Pancreas (tissue), 10 donors: ENCODE measurements around the gene PEAK1. TPM values are rescaled to one million over a fixed set of nuclear protein-coding genes. Genes with fewer than 3 reads are reported as not detected.

ENCODE experiments used
- ATAC-seq, 4 donors: fragments of 200-7000 bp; cut with Tn5 transposase; one replicate each; pipeline versions ENCODE4 v1.8.0 to v1.9.1; 2020; ENCODE audit warnings: mild to moderate bottlenecking in 4 of 4, moderate library complexity in 4 of 4
- DNase-seq, 6 donors: peaks; one replicate each; pipeline ENCODE4 v3.0.0-alpha.2; 2020
- FAIRE-seq: peaks from 2 replicates; lab custom pipeline; 2012; peaks lifted over from hg19 to GRCh38; lab: Jason Lieb, UNC
- H3K27ac ChIP-seq, 4 donors: fragments of 200-600 bp; sonication (generic); 1 replicate in 3 of 4; 2 replicates in 1 of 4; pipeline versions ENCODE4 v1.5.0 to v1.8.0; 2020
- H3K27me3 ChIP-seq, 4 donors: fragments of 200-600 bp; one replicate each; pipeline ENCODE4 v1.8.0; 2021
- H3K36me3 ChIP-seq, 3 donors: fragments of 200-600 bp; sonication (generic) in 1 of 3; one replicate each; pipeline versions ENCODE4 v1.5.0 to v1.8.0; 2020 to 2021
- H3K4me1 ChIP-seq, 3 donors: fragments of 200-600 bp; one replicate each; pipeline ENCODE4 v1.8.0; 2021
- H3K4me3 ChIP-seq, 4 donors: fragments of 200-600 bp; sonication (generic) in 2 of 4; one replicate each; pipeline versions ENCODE4 v1.5.0 to v1.8.0; 2020 to 2021
- H3K9me3 ChIP-seq, 4 donors: fragments of 200-600 bp; one replicate each; pipeline ENCODE4 v1.8.0; 2021
- WGBS, 2 donors: extraction: QIAGEN DNeasy Blood & Tissue Kit; methylation state at CpG; one replicate each; pipeline ENCODE4 v1.1.7; 2013; 5-methylcytosine and 5-hydroxymethylcytosine counted together
- intact Hi-C, 3 donors: fragments of 100-400 bp; cut with DNase I; formaldehyde crosslinking; loops; one replicate each; pipeline versions ENCODE4 v1.11.1 to v1.14.2; 2022
- polyA plus RNA-seq, 2 donors: library from polyadenylated mRNA; stranded (reverse); fragments of 200-250 nt; gene quantifications; one replicate each; pipeline ENCODE4 v1.2.3, GENCODE V29; 2013
- total RNA-seq, 6 donors: library from RNA; stranded (reverse); fragmentation: NEBNext Ultra II Directional in 4 of 6; extraction: Animal tissue kit (Norgen Biotek cat#: 25700) in 4 of 6; gene quantifications; one replicate each; pipeline versions ENCODE4 v1.2.1 to v1.2.4, GENCODE V29; 2021 to 2023
- TF ChIP-seq, protein P1 (sequence below), 4 donors: fragments of 200-600 bp; sonication (generic) in 3 of 4; IDR thresholded peaks; one replicate each; pipeline versions ENCODE4 v1.5.0 to v1.8.0; 2021; ENCODE audit warnings: antibody characterized with exemption in 4 of 4
- donor health status: healthy with polysubstance abuse.
- donor health status: DM: no; HTN: no; CAD: no; lungs with moderate emphysema.
- donor health status: DM: no; HTN: no; CAD: no.
- donor health status: control.
- donor health status: control.
- donor health status: Bipolar disorder and iron deficiency.
- donor health status: DM: yes; HTN: yes; CAD: no.
- donor health status: DM: no; HTN: no; CAD: no.
- donor health status: DM: no; HTN: no; CAD: no.
- donor health status: DM: yes; HTN: yes; CAD: no.

Gene PEAK1
- total and polyA plus RNA-seq, 8 donors = 1.8 to 27.6 (median 12.1) TPM

DNA sequence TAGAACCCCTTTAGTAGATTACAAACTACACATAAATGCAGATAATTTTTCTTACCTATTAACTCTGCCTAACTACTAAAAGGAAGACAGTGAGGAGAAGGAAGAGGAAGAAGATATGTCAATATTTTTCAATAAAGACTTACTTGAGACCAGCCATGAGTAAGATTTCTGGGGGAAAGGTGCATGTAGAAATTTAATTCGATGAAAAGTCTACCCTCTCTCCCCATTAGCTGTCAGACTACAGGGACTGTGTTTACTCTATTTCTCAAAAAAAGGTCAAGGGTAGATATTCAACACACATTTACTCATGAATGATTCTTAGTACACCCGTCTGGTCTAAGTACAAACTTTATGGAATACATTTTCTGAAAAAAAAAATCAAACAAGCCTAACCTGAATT lies 355.8 kb downstream of the PEAK1 start:
- FAIRE-seq (no peak), DNase-seq (no peak), ATAC-seq (peak in 2 of 4 donors; percentile 19 to 21)
- TF ChIP-seq, protein P1, sequence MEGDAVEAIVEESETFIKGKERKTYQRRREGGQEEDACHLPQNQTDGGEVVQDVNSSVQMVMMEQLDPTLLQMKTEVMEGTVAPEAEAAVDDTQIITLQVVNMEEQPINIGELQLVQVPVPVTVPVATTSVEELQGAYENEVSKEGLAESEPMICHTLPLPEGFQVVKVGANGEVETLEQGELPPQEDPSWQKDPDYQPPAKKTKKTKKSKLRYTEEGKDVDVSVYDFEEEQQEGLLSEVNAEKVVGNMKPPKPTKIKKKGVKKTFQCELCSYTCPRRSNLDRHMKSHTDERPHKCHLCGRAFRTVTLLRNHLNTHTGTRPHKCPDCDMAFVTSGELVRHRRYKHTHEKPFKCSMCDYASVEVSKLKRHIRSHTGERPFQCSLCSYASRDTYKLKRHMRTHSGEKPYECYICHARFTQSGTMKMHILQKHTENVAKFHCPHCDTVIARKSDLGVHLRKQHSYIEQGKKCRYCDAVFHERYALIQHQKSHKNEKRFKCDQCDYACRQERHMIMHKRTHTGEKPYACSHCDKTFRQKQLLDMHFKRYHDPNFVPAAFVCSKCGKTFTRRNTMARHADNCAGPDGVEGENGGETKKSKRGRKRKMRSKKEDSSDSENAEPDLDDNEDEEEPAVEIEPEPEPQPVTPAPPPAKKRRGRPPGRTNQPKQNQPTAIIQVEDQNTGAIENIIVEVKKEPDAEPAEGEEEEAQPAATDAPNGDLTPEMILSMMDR (IDR thresholded peaks at IDR 0.05) = no peak
- WGBS, 2 donors = 17 to 23% methylated on average over 2 of the region's 2 CpGs
- Histone ChIP-seq H3K9me3 (no peaks in the 10 kb centered on the region), H3K36me3 (no peaks in the 10 kb centered on the region), H3K4me1 (peaks cover 52 to 69% (median 64%) of the 10 kb centered on the region in 3 donors), H3K27me3 (no peaks in the 10 kb centered on the region), H3K4me3 (no peak overlapping the region), H3K27ac (peak overlapping the region in 3 of 4 donors; percentile 22 to 56 (median 30))
- intact Hi-C loops = no loop called here

DNA sequence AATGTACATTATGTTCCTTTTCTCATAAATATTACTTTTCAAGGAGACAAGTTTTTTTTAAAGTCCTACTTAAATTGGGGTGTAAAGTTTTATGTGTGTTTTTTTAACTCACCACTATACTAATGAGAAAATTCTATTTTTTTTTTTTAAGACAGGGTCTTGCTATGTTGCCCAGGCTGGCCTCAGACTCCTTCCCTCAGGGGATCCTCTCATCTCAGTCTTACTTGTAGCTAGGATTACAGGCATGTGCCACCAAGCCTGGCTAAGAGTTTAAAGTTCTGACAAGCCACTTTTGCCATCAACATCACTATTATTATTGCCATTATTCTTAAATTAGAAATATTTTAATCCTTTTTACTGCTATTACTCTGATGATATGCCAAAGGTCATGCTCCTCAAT lies 356.7 kb downstream of the PEAK1 start:
- no peaks in the 10 kb centered on the region for H3K9me3 ChIP-seq
- peaks cover 48 to 63% (median 58%) of the 10 kb centered on the region in 3 donors for H3K4me1 ChIP-seq
- DNase-seq = no peak
- intact Hi-C loops = no loop called here
- FAIRE-seq = no peak
- no peak for ATAC-seq
- H3K27ac ChIP-seq = no peak overlapping the region
- no peaks in the 10 kb centered on the region for H3K36me3 ChIP-seq
- H3K27me3 ChIP-seq = no peaks in the 10 kb centered on the region
- H3K4me3 ChIP-seq = no peak overlapping the region
- TF ChIP-seq, protein P1 (IDR thresholded peaks at IDR 0.05) = no peak

DNA sequence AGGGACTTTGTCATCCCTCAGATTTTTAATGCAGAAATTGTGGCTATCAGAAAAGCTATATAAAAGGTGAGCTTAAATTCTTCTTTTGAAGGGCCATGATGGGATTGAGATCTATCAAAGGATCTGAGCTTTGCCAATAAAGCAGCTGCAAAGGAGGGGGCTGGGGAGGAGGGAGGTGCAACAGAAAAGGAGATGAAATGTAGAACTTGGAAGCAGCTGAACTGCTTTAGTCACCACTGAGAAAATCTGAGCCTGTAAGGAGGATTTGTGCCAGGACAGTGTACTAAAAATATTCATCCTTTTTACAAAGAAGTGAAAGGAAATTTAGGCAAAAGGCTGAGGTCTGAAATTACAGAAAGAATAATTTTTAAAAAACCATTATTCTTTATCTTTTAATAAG lies 359.4 kb downstream of the PEAK1 start:
- intact Hi-C loops = no loop called here
- H3K9me3 ChIP-seq = no peaks in the 10 kb centered on the region
- ATAC-seq (peak in 3 of 4 donors; percentile 40 to 51 (median 49)), DNase-seq (no peak), FAIRE-seq (no peak)
- TF ChIP-seq, protein P1 (IDR thresholded peaks at IDR 0.05) = no peak
- H3K27ac ChIP-seq = no peak overlapping the region
- H3K27me3 ChIP-seq = no peaks in the 10 kb centered on the region
- H3K4me3 ChIP-seq = no peak overlapping the region
- H3K4me1 ChIP-seq = peaks cover 34 to 38% (median 37%) of the 10 kb centered on the region in 3 donors
- H3K36me3 ChIP-seq = no peaks in the 10 kb centered on the region

DNA sequence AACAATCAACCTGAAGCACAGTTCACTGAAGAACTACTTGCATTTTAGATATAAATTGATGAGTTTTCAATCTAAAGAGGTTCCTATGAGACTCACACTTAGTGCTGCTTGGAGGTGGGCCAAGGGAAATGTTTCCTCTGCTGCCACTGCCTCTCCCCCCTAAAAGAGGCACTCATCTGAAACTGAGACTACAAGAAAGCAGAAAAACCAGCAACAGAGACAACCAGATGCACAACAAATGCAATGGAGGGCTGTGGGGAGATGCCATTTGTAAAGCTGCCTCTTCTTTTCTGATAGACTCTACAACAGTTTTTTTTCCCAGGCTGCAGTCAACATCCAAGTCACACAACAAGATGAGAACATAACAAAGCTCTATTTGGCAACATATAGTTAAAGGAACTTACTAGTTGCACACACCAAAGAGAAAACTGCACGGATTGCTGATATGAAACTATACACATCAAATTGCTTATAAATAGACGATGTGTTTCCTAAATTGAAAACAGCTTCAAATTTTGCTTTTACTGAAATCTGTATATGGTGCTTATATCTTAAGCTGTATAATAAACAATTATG lies 360.0 kb downstream of the PEAK1 start:
- Histone ChIP-seq H3K4me1 (peaks cover 34 to 39% (median 37%) of the 10 kb centered on the region in 3 donors), H3K27me3 (no peaks in the 10 kb centered on the region), H3K4me3 (no peak overlapping the region), H3K9me3 (no peaks in the 10 kb centered on the region), H3K27ac (no peak overlapping the region), H3K36me3 (no peaks in the 10 kb centered on the region)
- DNase-seq (no peak), FAIRE-seq (no peak), ATAC-seq (no peak)
- WGBS, 2 donors = 37 to 47% methylated on average over 2 of the region's 2 CpGs
- intact Hi-C loops = no loop called here
- TF ChIP-seq, protein P1 (IDR thresholded peaks at IDR 0.05) = no peak

DNA sequence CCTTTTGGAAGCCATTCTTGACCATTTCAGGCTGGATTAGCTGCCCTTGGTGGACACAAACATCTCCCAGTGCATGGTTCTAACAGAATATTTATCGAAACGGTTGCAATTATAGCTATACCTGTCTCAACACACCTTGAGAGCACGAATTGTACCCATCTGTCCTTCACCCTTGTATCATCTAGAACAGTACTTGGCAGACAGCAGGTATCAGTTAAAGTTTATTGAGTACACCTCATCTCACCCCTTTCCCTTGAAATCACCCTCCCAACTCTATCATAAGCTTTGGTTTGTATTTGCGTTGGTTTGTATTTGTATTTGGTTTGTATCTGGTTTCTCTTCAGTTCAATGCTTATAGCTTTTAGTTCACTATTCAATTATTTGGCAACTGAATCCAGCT lies 361.4 kb downstream of the PEAK1 start:
- WGBS, 2 donors = 77 to 82% methylated on average over 4 of the region's 4 CpGs

More for the DNA sequence above, 361.4 kb downstream of the PEAK1 start:
- TF ChIP-seq, protein P1 (IDR thresholded peaks at IDR 0.05) = no peak
- peaks cover 24 to 28% (median 26%) of the 10 kb centered on the region in 3 donors for H3K4me1 ChIP-seq
- H3K27ac ChIP-seq = no peak overlapping the region
- DNase-seq (no peak), ATAC-seq (no peak), FAIRE-seq (no peak)
- intact Hi-C loops = no loop called here
- H3K9me3 ChIP-seq = no peaks in the 10 kb centered on the region
- no peaks in the 10 kb centered on the region for H3K27me3 ChIP-seq
- no peaks in the 10 kb centered on the region for H3K36me3 ChIP-seq
- no peak overlapping the region for H3K4me3 ChIP-seq
